ENCODE measurements around the gene SSTR3. TPM values are rescaled to one million over a fixed set of nuclear protein-coding genes. Genes with fewer than 3 reads are reported as not detected.
A peak's percentile ranks its signal among the peaks of the same experiment; 100 is the strongest.

SSTR3 gene
- total and polyA plus RNA-seq, 2 of the 13 experiments (the other 11 are each of a cell fraction or from before 2014, with no cell fraction given): 0.08 to 0.64 TPM

DNA sequence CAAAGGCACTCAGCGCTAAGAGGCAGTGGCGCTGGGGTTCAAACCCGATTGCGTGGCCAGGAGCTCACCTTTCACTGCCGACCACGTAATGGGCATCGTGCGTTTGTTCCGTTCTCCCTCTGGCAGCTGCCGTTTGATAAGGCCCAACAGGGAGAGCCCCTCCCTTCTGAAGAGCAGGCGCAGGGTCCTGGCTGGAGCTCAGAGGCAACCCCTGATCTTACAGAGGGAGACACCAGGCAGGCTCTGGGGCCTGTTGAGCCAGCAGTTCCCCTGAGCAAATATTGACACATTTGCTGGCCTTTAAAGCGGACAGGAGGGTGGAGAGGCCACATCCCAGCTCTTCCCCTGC, 12.5 kb downstream of the SSTR3 start (continued):
- TF ChIP-seq, protein P1, sequence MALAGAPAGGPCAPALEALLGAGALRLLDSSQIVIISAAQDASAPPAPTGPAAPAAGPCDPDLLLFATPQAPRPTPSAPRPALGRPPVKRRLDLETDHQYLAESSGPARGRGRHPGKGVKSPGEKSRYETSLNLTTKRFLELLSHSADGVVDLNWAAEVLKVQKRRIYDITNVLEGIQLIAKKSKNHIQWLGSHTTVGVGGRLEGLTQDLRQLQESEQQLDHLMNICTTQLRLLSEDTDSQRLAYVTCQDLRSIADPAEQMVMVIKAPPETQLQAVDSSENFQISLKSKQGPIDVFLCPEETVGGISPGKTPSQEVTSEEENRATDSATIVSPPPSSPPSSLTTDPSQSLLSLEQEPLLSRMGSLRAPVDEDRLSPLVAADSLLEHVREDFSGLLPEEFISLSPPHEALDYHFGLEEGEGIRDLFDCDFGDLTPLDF (CRISPR knock-in tag; IDR thresholded peaks at IDR 0.05): no peak
- no peak for TF ChIP-seq FOXC1 (CRISPR knock-in tag; IDR thresholded peaks at IDR 0.05; ENCODE audit: borderline replicate concordance)
- TF ChIP-seq, protein P2, sequence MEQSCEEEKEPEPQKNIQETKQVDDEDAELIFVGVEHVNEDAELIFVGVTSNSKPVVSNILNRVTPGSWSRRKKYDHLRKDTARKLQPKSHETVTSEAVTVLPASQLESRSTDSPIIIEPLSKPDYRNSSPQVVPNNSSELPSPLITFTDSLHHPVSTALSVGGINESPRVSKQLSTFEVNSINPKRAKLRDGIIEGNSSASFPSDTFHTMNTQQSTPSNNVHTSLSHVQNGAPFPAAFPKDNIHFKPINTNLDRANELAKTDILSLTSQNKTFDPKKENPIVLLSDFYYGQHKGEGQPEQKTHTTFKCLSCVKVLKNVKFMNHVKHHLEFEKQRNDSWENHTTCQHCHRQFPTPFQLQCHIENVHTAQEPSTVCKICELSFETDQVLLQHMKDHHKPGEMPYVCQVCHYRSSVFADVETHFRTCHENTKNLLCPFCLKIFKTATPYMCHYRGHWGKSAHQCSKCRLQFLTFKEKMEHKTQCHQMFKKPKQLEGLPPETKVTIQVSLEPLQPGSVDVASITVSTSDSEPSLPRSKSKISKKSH (CRISPR knock-in tag; IDR thresholded peaks at IDR 0.05; ENCODE audit: borderline replicate concordance): no peak
- TF ChIP-seq HNRNPUL1 (IDR thresholded peaks at IDR 0.05; ENCODE audit: low read depth, low read length): no peak
- TF ChIP-seq ZNF296 (CRISPR knock-in tag; conservative IDR thresholded peaks at IDR 0.05): no peak
- no peak for TF ChIP-seq RFX5 (IDR thresholded peaks at IDR 0.05; ENCODE audit: low read depth, low read length)
- no peak for TF ChIP-seq EEA1 (CRISPR knock-in tag; IDR thresholded peaks at IDR 0.05; ENCODE audit: borderline replicate concordance)
- TF ChIP-seq MXD4 (CRISPR knock-in tag; IDR thresholded peaks at IDR 0.05): no peak
- TF ChIP-seq, protein P3, sequence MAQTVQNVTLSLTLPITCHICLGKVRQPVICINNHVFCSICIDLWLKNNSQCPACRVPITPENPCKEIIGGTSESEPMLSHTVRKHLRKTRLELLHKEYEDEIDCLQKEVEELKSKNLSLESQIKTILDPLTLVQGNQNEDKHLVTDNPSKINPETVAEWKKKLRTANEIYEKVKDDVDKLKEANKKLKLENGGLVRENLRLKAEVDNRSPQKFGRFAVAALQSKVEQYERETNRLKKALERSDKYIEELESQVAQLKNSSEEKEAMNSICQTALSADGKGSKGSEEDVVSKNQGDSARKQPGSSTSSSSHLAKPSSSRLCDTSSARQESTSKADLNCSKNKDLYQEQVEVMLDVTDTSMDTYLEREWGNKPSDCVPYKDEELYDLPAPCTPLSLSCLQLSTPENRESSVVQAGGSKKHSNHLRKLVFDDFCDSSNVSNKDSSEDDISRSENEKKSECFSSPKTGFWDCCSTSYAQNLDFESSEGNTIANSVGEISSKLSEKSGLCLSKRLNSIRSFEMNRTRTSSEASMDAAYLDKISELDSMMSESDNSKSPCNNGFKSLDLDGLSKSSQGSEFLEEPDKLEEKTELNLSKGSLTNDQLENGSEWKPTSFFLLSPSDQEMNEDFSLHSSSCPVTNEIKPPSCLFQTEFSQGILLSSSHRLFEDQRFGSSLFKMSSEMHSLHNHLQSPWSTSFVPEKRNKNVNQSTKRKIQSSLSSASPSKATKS (CRISPR knock-in tag; IDR thresholded peaks at IDR 0.05): no peak
- TF ChIP-seq TCF12 (IDR thresholded peaks at IDR 0.05): no peak
- no peak for TF ChIP-seq TCF12 (CRISPR knock-in tag; IDR thresholded peaks at IDR 0.05)
- TF ChIP-seq CENPX (CRISPR knock-in tag; IDR thresholded peaks at IDR 0.05): no peak
- TF ChIP-seq SMARCC2 (IDR thresholded peaks at IDR 0.05): no peak
- TF ChIP-seq TAF15 (IDR thresholded peaks at IDR 0.05; ENCODE audit: low read depth, low read length, poor library complexity, severe bottlenecking): no peak
- TF ChIP-seq, protein P4, sequence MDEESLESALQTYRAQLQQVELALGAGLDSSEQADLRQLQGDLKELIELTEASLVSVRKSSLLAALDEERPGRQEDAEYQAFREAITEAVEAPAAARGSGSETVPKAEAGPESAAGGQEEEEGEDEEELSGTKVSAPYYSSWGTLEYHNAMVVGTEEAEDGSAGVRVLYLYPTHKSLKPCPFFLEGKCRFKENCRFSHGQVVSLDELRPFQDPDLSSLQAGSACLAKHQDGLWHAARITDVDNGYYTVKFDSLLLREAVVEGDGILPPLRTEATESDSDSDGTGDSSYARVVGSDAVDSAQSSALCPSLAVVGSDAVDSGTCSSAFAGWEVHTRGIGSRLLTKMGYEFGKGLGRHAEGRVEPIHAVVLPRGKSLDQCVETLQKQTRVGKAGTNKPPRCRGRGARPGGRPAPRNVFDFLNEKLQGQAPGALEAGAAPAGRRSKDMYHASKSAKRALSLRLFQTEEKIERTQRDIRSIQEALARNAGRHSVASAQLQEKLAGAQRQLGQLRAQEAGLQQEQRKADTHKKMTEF (CRISPR knock-in tag; IDR thresholded peaks at IDR 0.05): peak; percentile 49; the same call in 1 of the 2 replicates
- TF ChIP-seq CENPT (CRISPR knock-in tag; IDR thresholded peaks at IDR 0.05; ENCODE audit: low read depth): no peak
- TF ChIP-seq, protein P5, sequence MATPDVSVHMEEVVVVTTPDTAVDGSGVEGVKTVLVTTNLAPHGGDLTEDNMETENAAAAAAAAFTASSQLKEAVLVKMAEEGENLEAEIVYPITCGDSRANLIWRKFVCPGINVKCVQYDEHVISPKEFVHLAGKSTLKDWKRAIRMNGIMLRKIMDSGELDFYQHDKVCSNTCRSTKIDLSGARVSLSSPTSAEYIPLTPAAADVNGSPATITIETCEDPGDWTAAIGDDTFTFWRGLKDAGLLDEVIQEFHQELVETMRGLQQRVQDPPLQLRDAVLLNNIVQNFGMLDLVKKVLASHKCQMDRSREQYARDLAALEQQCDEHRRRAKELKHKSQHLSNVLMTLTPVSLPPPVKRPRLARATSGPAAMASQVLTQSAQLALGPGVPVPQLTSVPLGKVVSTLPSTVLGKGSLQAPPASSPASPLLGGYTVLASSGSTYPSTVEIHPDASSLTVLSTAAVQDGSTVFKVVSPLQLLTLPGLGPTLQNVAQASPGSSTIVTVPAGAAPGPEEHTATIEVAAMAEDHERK (CRISPR knock-in tag; IDR thresholded peaks at IDR 0.05; ENCODE audit: low read depth): no peak
- no peak for TF ChIP-seq ZNF12 (CRISPR knock-in tag; IDR thresholded peaks at IDR 0.05)
- no peak for TF ChIP-seq ZNF605 (CRISPR knock-in tag; IDR thresholded peaks at IDR 0.05)
- TF ChIP-seq ZNF709 (CRISPR knock-in tag; IDR thresholded peaks at IDR 0.05): no peak; the same call in 1 of the 2 replicates
- no peak for TF ChIP-seq MIER3 (CRISPR knock-in tag; IDR thresholded peaks at IDR 0.05; ENCODE audit: borderline replicate concordance)
- TF ChIP-seq NFIB (CRISPR knock-in tag; IDR thresholded peaks at IDR 0.05; ENCODE audit: borderline replicate concordance): no peak
- TF ChIP-seq ZC3H4 (CRISPR knock-in tag; IDR thresholded peaks at IDR 0.05; ENCODE audit: borderline replicate concordance): no peak; the same call in 1 of the 2 replicates
- TF ChIP-seq REXO4 (CRISPR knock-in tag; IDR thresholded peaks at IDR 0.05; ENCODE audit: borderline replicate concordance): no peak
- TF ChIP-seq ZNF253 (CRISPR knock-in tag; IDR thresholded peaks at IDR 0.05; ENCODE audit: borderline replicate concordance): no peak
